ENCODE results near the gene DISC1.

Gene DISC1

GRCh38 chr1:231991231-231991630, 364.6 kb downstream of the DISC1 start:
- no peak for TF ChIP-seq POLR2A (IDR thresholded peaks at IDR 0.05; ENCODE audit: extremely low read depth, insufficient read length)
- TF ChIP-seq, protein P1, sequence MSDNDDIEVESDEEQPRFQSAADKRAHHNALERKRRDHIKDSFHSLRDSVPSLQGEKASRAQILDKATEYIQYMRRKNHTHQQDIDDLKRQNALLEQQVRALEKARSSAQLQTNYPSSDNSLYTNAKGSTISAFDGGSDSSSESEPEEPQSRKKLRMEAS (IDR thresholded peaks at IDR 0.05; ENCODE audit: low read depth, low read length): no peak
- TF ChIP-seq MYC (IDR thresholded peaks at IDR 0.05; ENCODE audit: low read depth, low read length): no peak
- TF ChIP-seq, protein P2, sequence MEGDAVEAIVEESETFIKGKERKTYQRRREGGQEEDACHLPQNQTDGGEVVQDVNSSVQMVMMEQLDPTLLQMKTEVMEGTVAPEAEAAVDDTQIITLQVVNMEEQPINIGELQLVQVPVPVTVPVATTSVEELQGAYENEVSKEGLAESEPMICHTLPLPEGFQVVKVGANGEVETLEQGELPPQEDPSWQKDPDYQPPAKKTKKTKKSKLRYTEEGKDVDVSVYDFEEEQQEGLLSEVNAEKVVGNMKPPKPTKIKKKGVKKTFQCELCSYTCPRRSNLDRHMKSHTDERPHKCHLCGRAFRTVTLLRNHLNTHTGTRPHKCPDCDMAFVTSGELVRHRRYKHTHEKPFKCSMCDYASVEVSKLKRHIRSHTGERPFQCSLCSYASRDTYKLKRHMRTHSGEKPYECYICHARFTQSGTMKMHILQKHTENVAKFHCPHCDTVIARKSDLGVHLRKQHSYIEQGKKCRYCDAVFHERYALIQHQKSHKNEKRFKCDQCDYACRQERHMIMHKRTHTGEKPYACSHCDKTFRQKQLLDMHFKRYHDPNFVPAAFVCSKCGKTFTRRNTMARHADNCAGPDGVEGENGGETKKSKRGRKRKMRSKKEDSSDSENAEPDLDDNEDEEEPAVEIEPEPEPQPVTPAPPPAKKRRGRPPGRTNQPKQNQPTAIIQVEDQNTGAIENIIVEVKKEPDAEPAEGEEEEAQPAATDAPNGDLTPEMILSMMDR (IDR thresholded peaks at IDR 0.05; ENCODE audit: low read depth, low read length): no peak
- H3K4me3 ChIP-seq (ENCODE audit: low read depth, low read length): no peak overlapping the region
- no peak for DNase-seq (ENCODE audit: low read depth)

DNA sequence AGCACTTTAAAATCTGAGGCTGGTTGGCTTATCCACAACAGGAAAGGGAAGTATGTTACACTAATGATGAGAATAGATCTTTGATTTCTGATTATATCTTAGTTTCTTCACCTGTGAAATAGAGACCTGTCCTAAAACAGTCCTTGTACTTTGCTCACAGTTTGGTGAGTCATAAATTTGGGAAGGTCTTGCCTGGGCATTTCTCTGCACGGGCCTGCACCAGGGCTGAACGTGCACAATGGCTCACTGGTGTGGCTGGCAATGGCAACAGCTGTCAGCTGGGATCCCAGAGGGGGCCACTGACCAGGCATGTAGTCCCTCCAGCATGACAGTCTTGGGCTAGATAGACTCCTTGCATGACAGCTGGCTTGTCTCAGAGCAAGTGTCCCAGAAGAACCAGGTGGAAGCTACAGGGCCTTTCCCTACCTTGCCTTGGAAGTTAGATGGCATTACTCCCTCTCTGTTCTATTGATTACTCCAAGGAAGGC, 367.4 kb downstream of the DISC1 start:
- DNase-seq (ENCODE audit: low read depth): no peak
- TF ChIP-seq POLR2A (IDR thresholded peaks at IDR 0.05; ENCODE audit: extremely low read depth, insufficient read length): no peak
- TF ChIP-seq, protein P1 (IDR thresholded peaks at IDR 0.05; ENCODE audit: low read depth, low read length): no peak
- TF ChIP-seq, protein P2 (IDR thresholded peaks at IDR 0.05; ENCODE audit: low read depth, low read length): no peak
- no peak overlapping the region for H3K4me3 ChIP-seq (ENCODE audit: low read depth, low read length)

- H3K4me3 ChIP-seq (ENCODE audit: low read depth, low read length): no peak overlapping the region
- DNase-seq (ENCODE audit: low read depth): no peak
- TF ChIP-seq POLR2A (IDR thresholded peaks at IDR 0.05; ENCODE audit: extremely low read depth, insufficient read length) (no peak), MYC (IDR thresholded peaks at IDR 0.05; ENCODE audit: low read depth, low read length) (no peak)
- TF ChIP-seq, protein P2 (IDR thresholded peaks at IDR 0.05; ENCODE audit: low read depth, low read length): no peak
- TF ChIP-seq, protein P1 (IDR thresholded peaks at IDR 0.05; ENCODE audit: low read depth, low read length): no peak
Measured at GRCh38 chr1:231998791-231999190, 372.2 kb downstream of the DISC1 start.

DNA sequence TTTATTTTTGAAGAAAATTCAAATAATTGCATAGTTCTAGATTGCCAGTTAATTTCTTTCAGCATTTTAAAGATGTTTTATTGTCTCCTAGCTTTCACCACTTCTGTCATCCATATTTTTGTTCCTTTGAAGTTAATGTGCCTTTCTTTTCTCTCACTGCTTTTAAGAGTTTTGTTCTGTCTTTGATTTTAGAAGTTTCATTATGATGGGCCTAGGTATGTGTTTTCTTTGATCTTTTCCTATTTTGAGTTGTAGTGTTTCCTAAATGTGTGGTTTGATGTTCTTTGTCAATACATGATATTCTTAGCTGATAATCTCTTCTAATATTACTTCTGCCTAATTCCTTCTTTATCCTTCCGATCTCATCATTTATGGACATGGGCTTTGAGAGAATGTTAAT, 378.7 kb downstream of the DISC1 start:
- TF ChIP-seq, protein P2 (IDR thresholded peaks at IDR 0.05; ENCODE audit: low read depth, low read length): no peak
- no peak overlapping the region for H3K4me3 ChIP-seq (ENCODE audit: low read depth, low read length)
- DNase-seq (ENCODE audit: low read depth): no peak

DNA sequence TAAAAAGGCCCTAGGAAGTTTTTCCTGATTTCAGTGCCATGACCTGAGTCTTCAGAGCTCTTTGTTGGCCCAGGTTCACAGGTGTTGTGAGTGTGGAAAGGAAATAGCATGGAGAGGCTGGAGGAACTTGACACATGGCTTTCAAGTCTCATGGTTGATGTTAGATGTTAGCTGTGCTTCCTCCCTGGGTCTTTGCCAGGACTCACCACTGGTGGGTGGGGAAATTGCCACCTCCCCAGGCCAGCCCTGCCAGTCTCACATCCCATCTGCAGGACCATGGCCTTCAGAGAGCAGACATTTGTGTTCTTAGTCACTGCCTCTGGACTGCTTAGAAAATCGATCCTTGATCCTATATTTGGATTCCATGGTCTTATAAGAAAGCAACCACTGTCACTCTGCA, 383.2 kb downstream of the DISC1 start:
- no peak overlapping the region for H3K4me3 ChIP-seq (ENCODE audit: low read depth, low read length)
- DNase-seq (ENCODE audit: low read depth): no peak
- TF ChIP-seq POLR2A (IDR thresholded peaks at IDR 0.05; ENCODE audit: extremely low read depth, insufficient read length): no peak
- TF ChIP-seq, protein P2 (IDR thresholded peaks at IDR 0.05; ENCODE audit: low read depth, low read length): no peak
- no peak for TF ChIP-seq MYC (IDR thresholded peaks at IDR 0.05; ENCODE audit: low read depth, low read length)
- TF ChIP-seq, protein P1 (IDR thresholded peaks at IDR 0.05; ENCODE audit: low read depth, low read length): no peak

GRCh38 chr1:232011961-232012360, 385.4 kb downstream of the DISC1 start:
- TF ChIP-seq POLR2A (IDR thresholded peaks at IDR 0.05; ENCODE audit: extremely low read depth, insufficient read length) (no peak), MYC (IDR thresholded peaks at IDR 0.05; ENCODE audit: low read depth, low read length) (no peak)
- TF ChIP-seq, protein P1 (IDR thresholded peaks at IDR 0.05; ENCODE audit: low read depth, low read length): no peak
- TF ChIP-seq, protein P2 (IDR thresholded peaks at IDR 0.05; ENCODE audit: low read depth, low read length): no peak
- no peak for DNase-seq (ENCODE audit: low read depth)
- H3K4me3 ChIP-seq (ENCODE audit: low read depth, low read length): no peak overlapping the region

Measured in NB4 (cell line).